ENCODE measurements around the gene CLEC2L.

The CLEC2L gene

GRCh38 chr7:139523199-139523941 lies at the start of gene CLEC2L:
Gene CLEC2L (plus strand): TSS chr7:139523685. CDS start chr7:139523928, 243 bp downstream.
- peak; percentile 31 for DNase-seq

DNA sequence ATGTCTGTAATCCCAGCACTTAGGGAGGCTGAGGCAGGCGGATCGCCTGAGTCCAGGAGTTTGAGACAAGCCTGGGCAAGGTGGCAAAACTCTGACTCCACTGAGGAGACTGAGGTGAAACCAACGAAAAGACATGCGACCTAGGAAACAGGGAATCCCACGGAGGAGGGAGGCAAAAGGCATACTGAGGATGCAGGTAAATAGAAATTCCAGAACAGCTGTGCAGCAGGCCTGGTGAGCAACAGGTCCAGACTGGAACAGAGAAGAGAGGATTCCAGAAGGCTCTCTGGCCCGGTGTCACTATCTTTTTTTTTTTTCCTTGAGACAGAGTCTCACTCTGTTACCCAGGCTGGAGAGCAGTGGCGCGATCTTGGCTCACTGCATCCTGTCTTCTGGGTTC lies 47.3 kb upstream of the CLEC2L start:
- DNase-seq = no peak

DNA sequence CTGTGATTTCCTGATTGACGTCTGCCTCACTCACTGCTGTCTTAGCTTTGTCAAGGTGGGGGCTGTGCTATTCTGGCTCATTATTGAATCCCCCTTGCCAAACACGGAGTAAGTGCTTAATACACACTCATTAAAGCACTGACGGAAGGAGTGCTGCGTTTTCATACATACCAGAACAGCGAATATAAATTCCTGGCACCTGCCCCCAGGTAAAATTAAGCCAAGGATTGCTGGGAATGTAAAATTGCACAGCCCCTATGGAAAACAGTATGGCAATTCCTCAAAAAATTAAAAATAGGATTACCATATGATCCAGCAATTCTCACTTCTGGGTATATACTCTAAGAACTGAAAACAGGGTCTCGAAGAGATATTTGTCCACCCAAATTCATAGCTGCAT lies 46.6 kb upstream of the CLEC2L start:
- DNase-seq = no peak

- DNase-seq = no peak
Measured at GRCh38 chr7:139479620-139480019, 43.9 kb upstream of the CLEC2L start.

- no peak for DNase-seq
Measured at GRCh38 chr7:139481364-139481763, 42.1 kb upstream of the CLEC2L start.

GRCh38 chr7:139482122-139482521 lies 41.4 kb upstream of the CLEC2L start:
- no peak for DNase-seq

DNA sequence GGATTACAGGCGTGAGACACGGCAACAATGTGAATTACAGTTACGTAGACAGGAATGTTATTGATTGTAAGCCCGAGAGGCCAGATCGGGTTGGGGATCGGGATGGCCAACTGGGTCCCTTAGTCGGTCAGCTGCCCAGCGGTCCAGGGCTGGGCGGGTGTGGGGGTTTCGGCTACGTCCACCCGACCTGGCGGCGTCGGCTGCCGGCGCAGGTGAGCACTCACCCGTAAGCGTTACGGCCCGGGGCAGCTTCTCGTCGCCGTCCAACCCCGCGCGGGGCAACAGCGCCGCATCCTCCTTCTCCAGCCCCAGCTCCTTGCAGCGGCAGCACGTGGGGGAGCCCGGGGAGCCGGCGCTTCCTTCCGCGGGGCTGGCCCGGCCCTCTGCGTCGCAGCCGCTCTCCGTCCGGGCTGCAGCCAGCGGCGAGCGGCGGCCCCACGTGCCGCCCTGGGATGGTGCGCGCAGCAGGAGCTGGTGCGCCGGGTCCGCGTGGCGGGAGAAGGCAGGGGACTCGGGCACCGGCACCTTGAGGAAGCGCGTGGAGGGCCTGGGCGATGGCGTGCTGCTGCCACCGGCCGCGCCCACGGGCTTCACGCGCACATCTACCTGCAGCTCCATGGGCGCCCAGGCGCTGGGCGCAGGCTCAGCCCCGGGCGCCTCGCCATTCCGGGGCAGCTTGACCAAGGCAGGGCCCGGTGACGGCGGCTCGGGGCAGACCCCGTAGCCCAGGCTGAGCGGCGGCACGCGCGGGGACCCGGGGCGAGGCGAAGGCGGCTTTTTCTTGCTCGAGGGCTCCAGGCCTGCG lies 40.6 kb upstream of the CLEC2L start:
- peak; percentile 34 for DNase-seq

GRCh38 chr7:139487366-139488080 lies 36.0 kb upstream of the CLEC2L start:
- DNase-seq = no peak

- no peak for DNase-seq
Measured at GRCh38 chr7:139488810-139489209, 34.7 kb upstream of the CLEC2L start.

- no peak for DNase-seq
Measured at GRCh38 chr7:139490130-139490529, 33.4 kb upstream of the CLEC2L start.

DNA sequence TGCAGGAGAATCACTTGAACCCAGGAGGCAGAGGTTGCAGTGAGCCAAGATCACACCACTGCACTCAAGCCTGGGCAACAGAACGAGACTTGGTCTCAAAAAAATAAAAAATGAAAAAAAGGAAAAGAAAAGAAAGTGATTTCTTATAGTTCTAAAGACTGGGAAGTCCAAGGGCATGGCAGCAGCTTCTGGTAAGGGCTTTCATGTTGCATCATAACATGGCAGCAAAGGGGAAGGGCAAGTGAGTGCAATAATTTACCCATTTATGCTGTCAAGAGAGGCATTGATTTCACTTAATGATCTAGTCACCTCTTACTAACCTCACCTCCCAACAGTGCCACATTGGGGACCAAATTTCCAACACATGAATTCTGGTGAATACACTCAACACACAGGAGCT lies 31.2 kb upstream of the CLEC2L start:
- DNase-seq = no peak

DNA sequence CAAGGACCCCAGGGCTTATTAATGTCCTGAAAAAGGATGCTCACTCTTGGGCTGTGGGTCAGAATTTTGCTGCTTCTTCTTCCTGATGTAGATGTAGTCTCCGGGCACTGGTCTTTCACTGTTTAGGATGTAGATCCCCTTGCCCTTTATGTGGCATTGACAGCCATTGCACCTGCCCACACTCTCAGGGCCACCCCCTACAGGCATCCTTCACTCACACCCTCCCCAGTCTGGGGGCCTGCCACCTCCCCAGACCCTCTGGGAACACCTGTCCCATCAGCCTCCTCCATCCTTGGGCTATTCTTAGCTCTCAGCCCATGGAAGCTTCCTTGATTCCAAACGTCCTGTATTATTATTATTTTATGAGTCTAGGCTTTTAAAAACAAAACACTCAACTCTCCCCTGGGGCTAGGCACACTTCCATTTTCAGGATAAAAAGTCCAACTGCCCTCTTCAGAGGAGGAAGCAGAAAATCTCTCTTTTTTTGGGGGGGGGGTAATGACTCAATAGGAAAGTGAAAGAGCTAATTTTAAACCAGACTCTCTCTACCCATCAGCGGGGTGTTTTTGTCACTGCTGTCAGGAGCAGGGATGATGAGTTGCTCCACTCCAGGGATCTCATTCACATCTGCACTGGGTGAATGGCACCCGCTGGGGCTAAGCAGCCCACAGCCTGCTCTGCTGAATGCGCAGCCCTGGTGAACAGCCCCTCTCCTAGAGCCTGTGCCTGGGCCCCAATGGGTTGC lies 28.5 kb upstream of the CLEC2L start:
- DNase-seq = no peak

DNA sequence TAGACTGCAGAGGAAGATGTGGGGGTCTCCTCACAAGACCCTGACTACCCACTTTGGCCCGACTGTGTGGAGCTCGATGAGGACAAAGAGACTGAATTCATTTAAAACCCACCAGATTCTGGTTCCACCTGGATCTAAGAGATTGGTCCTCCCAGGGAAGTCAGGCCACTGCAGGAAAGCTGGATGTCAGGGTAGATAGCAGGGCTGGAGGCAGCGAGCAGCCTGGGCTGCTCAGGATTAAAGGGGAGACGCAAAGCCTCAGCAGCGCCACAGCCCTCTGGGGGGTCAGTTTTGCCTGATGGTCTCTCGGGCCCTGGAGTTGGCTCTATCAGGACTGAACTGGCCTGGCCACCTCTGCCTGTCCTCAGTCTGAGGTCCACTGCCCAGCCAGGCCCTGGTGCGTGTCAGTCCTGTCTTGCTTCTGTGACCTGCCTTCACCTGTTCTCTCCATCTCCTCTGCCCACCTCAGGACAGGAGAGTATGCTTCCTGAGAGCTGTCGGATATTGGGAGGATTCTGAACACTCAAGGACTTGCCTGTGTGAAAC lies 27.8 kb upstream of the CLEC2L start:
- no peak for DNase-seq

- DNase-seq = no peak
Measured at GRCh38 chr7:139496528-139496927, 27.0 kb upstream of the CLEC2L start.

- no peak for DNase-seq
Measured at GRCh38 chr7:139500770-139501138, 22.7 kb upstream of the CLEC2L start.

DNA sequence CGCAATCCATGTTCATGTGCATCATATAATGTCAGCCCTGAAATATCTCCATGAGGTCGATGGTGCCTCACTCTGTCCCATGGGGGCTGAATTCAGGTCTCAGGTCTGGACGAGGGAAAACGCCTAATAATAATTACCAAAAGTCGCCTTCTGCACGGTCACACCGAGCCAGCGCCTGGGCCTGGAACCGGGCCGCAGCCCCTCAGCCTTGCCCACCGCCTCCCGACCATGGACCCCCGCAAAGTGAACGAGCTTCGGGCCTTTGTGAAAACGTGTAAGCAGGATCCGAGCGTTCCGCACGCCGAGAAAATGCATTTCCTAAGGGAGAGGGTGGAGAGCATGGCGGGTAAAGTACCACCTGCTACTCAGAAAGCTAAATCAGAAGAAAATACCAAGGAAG lies 21.3 kb upstream of the CLEC2L start:
- no peak for DNase-seq

- DNase-seq = peak; percentile 45
Measured at GRCh38 chr7:139505563-139505962, 17.9 kb upstream of the CLEC2L start.

- DNase-seq = no peak
Measured at GRCh38 chr7:139509535-139509934, 13.9 kb upstream of the CLEC2L start.

- DNase-seq = no peak
Measured at GRCh38 chr7:139511315-139511714, 12.2 kb upstream of the CLEC2L start.

- no peak for DNase-seq
Measured at GRCh38 chr7:139515266-139515665, 8.2 kb upstream of the CLEC2L start.

GRCh38 chr7:139521439-139521838 lies 2.0 kb upstream of the CLEC2L start:
- no peak for DNase-seq

DNA sequence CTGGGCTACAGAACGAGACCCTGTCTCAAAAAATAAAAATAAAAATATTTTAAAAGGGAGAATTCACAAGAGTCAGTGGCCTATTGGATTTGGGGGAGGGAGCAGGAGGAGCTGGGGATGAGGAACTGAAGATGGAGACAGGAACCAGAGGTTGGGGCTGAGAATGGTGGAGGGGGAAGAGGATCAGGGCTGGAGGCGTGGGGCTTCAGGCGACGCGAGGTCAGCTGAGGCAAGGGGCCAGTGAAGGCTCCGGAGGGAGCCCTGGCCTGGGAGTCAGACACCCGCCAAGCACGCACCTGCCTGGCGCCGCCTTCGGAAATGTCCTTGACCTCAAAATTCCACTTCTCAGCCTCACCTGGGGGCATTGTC lies 671 bp upstream of the CLEC2L start:
- DNase-seq = no peak

All from stimulated activated CD8-positive, alpha-beta memory T cell treated with anti-CD3 and anti-CD28 coated beads, Interleukin-4, amount 100 ng/mL, for 48 hours (primary cell).